ENCODE measurements around the gene SLITRK3. TPM values are rescaled to one million over a fixed set of nuclear protein-coding genes. Genes with fewer than 3 reads are reported as not detected.

The SLITRK3 gene, protein sequence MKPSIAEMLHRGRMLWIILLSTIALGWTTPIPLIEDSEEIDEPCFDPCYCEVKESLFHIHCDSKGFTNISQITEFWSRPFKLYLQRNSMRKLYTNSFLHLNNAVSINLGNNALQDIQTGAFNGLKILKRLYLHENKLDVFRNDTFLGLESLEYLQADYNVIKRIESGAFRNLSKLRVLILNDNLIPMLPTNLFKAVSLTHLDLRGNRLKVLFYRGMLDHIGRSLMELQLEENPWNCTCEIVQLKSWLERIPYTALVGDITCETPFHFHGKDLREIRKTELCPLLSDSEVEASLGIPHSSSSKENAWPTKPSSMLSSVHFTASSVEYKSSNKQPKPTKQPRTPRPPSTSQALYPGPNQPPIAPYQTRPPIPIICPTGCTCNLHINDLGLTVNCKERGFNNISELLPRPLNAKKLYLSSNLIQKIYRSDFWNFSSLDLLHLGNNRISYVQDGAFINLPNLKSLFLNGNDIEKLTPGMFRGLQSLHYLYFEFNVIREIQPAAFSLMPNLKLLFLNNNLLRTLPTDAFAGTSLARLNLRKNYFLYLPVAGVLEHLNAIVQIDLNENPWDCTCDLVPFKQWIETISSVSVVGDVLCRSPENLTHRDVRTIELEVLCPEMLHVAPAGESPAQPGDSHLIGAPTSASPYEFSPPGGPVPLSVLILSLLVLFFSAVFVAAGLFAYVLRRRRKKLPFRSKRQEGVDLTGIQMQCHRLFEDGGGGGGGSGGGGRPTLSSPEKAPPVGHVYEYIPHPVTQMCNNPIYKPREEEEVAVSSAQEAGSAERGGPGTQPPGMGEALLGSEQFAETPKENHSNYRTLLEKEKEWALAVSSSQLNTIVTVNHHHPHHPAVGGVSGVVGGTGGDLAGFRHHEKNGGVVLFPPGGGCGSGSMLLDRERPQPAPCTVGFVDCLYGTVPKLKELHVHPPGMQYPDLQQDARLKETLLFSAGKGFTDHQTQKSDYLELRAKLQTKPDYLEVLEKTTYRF
- not detected for polyA plus RNA-seq (2013, experiment 1 of 2; ENCODE audit: insufficient read length)
- polyA plus RNA-seq (2013, experiment 2 of 2; ENCODE audit: insufficient read length) = not detected

DNA sequence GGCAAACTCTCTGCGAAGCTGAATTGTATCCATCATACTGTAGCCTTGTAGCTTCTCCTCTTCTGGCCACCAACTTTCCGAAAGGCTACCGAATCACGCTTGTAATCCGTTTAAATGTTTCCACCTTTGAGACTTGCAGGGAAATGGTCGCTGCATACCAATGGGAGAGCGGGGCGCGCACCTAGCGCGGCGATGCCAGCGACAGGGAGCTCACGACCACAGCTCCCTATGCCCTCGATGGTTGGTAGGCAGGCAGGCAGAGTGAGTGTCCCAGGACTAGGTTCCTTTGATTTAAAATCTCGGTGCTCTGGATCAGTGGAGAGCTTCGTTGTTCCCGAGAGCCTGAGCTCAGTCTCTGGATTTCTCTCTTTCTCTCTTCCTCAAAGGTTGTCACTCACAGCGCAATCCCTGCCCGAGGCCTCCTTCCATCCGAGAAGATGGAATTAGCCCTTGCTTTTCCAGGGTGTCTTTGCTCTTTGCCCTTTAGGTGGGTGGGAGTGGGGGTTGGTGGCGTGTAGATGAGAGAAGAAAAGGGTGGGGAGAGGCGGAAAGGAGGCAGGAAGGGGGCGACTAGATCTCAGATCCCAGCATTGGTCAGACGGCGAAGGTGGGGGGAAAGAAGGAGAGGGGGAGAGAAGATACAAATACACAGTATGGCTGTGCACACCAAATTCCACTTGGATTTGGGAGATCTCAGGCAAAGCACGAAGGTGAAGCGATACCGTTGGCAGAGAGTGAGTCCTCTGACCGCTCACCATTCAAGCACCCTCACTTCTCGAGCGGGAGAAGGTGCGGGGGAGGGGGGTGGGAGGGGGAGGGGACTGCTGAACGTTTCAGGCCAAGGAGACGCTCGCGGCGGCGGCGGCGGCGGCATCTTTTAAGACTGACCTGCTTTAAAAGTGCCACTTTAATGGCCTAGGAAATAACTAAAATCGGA lies at the start of gene SLITRK3:
Gene SLITRK3 (minus strand): TSS at position 745 of the 937 bp plus-strand sequence. CDS start 5,554 bp downstream, outside the sequence.
- no peak for DNase-seq

DNA sequence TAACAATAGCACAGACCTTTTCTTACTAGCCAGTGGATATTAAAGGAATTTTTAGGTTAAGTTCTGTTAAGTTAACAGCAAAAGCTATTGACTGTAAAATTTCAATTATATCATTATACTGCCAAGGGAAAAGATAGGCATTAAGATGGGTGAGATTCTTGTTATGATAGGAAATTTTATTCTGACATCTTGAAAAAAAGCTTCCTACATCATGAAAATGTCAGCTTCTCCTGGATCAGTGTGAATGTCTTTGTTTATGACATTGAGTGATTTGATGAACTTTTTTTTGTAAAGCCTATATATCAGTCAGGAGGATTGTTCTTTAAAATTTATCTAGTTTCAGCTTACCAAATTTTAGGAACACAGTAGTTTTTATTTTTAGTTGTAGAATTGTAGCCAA lies 47.4 kb upstream of the SLITRK3 start:
- no peak for DNase-seq

DNA sequence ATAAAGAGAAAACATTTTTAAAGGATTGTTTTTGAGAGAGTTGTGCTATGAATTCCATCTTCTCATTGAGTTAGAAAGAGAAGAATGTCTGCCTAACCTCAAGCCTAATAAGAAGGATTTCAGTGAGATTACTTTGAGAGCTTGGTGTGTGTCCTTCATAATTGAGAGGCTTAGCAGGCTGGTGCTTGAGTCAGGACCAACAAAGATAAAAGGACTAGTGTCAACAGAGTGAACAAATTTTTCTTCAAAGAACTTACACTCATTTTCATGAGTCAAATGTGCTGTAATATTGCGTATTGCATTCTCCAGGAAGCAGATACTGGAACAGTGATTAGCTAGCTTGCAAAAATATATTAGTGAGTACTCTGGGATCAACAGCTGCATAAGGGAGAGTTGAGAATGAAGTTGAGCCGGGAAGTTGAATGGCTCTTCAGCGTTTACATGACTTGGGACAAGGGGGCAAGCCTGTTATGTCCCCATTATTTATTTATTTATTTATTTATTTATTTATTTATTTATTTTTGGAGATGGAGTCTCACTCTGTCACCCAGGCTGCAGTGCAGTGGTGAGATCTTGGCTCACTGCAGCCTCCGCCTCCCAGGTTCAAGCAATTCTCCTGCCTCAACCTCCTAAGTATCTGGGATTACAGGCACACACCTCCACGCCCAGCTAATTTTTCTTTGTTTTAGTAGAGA lies 37.5 kb upstream of the SLITRK3 start:
- peak; percentile 0 for DNase-seq

GRCh38 chr3:165225604-165226003 lies 29.4 kb upstream of the SLITRK3 start:
- DNase-seq = no peak

DNA sequence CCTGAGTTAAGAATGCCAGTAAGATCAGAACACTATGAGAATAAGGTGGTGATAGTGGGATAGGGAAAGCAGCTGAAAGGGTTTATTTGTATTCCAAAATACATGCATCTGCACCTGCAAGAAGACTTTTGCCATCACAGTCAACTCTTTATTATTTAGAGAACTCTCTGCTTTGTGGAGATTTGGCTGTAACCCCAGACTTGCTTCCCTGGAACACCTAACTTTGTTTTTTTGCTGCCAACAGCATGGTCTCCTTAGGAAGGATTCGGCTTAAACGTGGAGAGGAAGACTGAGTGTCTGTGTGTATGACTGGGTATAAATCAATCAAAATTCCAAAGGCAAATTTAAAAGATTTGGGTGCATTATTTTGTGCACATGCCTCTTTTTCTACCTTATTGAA lies 21.6 kb upstream of the SLITRK3 start:
- DNase-seq = no peak

GRCh38 chr3:165212580-165212979 lies 16.4 kb upstream of the SLITRK3 start:
- no peak for DNase-seq

DNA sequence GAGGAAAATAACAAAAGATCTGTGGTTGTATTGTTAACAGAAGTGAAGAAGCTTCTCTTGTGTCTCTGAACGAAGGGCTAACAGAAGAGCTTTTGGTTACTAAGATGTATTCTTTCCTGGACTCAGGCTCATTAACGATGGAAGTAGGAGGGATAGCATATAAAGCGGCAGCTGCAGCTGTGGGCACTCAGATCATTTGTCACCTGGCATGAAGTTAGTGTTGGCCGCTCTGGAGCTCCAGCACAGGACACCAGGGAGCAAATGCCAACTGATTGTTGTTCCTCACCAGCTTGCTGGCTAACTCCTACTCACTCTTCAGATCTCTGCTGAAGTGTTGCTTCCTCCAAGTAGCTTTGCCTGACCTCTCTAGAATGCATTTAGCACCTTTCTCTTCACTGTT lies 15.5 kb upstream of the SLITRK3 start:
- no peak for DNase-seq

DNA sequence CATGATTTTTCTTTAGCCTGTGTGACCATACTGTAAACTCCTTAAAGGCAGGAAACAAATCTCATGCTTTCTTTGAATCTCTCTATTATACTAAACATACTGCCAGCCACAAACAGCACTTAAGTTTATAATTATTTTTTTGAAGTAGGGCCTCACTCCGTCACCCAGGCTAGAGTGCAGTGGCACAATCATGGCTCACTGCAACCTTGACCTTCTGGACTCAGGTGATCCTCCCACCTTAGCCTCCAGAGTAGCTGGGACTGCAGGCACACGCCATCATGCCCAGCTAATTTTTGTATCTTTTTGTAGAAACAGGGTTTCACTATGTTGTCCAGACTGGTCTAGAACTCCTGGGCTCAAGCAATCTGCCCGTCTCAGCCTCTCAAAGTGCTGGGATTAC lies 14.5 kb upstream of the SLITRK3 start:
- no peak for DNase-seq

GRCh38 chr3:165210132-165210531 lies 13.9 kb upstream of the SLITRK3 start:
- no peak for DNase-seq

DNA sequence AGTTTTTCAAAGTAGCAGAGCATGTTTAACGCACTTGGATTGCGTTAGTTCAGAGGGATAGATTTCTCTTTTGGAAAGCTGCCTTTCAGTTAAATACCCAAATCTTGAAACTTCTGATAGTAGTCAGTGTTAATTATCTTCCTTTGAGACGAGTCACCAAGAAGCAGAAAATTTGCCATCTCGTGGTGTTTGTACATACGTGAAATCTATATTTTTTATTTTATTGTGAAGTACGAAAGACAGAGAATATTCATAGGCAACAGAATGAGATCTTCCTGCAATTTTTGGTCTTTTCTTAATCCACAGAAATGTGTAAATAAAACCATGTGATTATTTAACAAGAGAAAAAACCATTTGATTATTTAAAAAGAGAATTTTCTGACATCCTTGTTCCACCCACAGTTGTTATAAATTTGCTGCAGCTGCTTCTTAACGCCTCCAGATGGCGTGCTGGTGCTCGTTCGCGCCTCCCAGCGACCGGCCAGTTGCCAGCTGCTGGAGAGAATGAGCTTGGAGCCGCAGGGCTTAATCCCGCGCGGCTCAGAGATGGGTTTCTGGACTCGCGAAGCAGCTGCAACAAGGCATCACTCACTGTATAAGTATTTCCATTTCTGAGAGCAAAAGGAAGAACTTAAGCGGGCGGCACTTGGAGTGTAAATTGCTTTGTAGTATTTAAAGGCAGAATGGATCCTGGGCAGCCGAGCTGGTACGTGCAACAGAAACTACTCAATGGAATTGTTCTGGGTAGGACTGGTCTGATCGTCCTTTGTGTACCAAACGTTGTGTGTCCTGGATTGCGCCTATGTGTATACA lies 10.5 kb upstream of the SLITRK3 start:
- peak; percentile 80 for DNase-seq

DNA sequence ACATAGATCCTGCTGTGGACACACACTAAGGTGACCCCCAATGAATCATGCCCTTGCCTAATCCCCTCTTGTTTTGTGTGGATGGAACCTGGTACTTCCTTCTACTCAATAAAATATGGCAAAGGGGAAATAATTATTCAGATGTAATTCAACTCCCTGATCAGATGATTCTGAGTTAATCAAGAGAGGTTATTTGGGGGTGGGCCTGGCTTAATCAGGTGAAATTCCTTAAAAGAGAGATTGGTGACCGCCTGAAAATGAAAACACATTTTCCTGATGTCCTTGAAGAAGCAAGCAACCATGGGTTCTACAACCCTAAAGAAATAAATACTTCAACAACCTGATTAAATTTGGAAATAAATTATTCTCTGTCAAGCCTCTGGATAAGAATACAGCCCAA lies 8.3 kb upstream of the SLITRK3 start:
- DNase-seq = no peak

- DNase-seq = no peak
Observed at GRCh38 chr3:165202995-165203394, 6.8 kb upstream of the SLITRK3 start.

GRCh38 chr3:165201964-165202363 lies 5.8 kb upstream of the SLITRK3 start:
- no peak for DNase-seq

GRCh38 chr3:165197481-165197800 lies 1.3 kb upstream of the SLITRK3 start:
- no peak for DNase-seq

DNA sequence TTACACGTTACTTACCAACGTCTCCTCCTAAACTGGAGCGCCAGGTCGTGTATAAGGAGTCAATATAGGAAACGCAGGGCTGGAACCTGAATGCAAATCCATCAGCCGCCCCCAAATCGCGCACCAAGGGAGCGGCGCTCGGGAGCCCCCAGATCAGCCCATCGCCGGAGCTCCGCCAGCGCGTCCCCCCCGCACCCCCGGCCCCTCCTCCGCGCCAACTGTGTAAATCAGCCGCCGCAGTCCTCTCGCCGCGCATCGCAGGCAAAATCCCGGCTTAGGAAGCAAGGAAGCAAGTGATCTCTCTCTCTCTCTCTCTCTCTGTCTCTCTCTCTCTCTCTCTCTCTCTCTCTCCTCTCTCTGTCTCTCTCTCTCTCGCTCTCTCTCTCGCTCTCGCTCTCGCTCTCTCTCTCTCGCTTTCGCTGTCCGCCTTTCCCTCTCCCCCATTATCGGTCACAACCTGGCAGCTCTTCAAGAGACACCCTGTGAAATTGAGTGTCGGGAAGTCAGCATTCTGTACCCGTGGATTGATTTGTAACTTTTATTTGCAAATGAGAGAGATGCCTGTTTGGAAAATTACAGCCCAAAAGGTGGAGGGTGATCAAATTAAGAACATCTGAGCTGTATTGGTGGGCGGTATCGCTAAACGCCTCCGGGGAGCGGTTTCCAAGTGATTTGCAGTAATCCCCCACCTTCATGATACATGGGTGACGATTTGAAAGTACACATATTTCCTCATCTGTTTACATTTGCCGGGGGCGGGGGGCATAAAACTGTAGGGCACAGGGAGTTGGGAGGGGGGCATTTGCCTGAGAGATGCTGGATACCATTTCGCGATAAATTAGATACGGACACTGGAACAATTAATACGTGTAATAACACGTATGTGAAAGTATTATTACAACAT lies 645 bp upstream of the SLITRK3 start:
- no peak for DNase-seq

DNA sequence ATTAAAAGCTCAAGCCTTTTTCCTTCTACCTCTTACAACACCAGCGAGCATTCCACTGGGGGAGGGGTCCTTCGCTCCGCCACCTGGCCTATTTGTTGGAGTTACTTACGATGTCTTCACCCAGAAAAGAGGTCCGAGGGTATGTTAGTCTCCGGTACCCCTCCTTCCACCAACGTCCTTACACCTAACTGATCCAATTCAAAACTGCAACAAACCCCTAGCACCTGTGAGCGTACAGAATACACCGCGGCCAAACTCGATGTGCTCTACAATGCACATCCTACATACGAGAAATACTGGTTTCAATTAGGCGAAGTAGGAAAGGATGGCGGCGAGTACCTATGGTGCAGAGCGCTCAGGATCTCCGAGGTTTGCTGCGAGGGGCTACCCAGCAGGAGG lies 944 bp downstream of the SLITRK3 start:
- no peak for DNase-seq

DNA sequence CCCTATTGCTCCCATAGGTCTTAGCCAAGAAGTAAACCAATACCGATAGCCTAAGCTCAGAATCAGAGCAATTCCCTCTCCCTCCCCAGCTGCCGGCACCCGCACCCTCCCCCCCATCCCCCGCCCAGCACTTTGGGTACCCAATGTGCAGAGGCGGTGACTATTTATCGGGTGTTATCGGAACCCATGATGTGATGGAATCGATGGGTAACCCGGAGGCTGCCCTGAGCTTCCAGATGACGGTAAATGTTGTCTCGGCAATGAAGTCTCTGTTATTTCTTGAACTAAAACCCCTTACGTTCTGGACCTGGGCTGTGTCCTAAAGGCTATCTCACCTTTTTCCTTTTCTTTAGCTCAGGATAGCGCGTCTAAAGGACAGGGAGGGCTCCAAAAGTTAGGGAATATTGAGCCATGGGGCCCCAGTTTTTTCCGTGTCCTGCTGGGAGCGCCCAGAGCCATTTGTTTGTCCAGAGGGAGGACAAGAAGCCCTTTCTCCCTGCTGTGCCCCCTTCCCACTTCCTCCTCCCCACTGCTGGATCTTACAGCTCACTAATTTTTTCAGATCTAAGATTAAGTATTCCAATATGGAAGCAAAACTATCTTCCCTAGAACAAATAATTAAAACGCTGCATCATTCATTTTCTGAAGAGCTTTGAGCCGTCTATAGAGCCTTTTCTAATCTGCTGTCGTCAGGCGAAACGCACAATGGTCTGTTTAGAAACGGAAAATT lies 1.5 kb downstream of the SLITRK3 start:
- no peak for DNase-seq

DNA sequence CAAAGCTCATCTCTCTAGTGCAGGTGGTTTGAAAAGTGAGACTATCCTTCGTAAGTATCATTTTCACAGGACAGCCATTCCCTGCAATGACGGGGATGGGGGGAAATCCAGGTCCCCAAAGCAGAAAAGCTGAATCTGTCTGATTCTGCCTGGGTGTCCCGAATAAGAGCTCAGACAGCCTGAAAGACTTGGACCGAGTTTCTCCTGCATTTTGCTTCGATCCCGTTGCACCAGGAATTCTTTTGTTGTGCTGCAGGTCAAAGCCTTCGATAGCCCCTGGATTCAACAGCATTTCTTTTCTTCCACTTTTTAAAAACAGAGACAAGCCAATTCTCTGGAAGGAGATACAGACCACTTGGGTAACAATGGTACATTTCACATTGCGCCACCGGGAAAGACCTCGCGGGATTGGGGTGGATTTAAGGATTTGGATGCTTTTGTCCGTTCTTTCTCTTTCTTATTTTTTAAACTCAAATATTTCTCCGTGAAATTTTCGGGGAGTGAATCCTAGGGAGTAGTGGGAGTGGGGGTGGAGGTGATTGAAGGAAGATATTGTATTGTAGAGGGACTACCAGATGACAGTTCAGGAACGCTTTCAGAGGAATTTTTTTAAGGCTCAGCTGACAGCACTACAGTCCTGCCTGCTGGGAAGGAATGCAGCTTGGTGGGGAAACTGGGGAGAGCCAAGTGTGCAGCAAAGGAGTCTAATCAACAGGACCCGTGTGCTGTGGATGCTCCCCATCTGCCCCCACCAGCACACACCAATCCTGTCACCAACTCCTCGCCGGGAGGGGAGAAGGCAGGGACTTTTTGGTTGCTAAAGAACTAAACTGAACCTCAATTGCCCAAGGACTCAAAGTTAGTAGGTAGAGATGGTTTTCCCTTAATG lies 2.6 kb downstream of the SLITRK3 start:
- DNase-seq = no peak

Measured in fibroblast of skin of abdomen (primary cell).